ENCODE measurements around the gene STYXL2.

Gene STYXL2

DNA sequence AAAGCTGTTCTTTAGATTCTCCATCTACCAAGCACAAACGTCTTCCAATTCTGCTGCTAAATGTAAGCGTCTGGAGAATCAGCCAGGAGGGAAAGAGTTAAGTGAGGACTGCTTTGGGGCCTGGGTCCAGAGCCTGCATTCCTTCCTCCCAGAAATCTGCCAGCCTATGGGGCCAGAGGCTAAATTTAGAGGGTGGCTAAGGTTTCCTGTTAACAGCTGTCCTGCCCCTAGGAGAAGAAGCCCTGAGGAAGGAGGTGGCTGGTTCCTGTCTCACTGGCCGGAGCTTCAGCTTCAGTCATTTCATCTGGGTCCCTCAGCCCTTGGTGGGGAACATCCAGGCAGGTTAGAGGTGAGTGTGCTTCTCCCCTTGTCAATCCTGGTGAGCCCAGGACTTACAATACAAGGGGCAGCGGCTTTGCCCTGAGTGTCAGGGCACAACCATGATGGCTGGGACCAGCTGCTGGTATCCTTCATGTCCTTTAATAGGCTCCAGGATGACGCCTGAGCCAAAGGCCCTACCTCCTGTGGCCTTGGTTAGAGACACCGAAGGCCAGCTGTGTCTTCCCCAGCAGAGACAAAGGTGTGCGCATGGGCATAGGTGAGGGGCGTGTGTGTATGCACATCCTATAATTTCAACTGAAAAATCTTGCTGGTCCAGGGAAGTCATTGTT lies at the start of gene STYXL2:
Gene STYXL2, plus strand, starts transcription at position 230 of the 671 bp plus-strand sequence. CDS start 775 bp downstream, outside the sequence.
- DNase-seq (ENCODE audit: low read depth in 2 of 2), result no peak

DNA sequence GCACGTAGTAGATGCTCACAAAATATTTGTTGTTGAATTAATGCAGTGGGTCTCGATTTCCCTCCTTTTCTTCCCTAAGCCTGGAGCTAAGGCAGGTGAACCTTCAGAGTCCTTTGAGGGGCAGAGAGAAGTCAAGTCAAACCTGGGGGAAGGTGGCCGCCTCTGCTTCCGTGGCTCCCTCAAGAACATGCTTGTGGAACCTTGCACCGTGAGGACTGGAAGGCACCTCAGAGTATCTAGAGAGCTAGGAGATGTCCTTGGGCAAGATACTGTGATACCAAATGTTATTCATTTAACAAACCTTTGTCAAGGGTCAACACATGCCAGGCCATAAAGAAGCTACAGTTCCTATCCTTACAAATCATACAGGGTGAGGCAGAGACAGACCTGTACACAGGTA lies 42.0 kb upstream of the STYXL2 start:
- no peak for DNase-seq (ENCODE audit: low read depth in 2 of 2)

DNA sequence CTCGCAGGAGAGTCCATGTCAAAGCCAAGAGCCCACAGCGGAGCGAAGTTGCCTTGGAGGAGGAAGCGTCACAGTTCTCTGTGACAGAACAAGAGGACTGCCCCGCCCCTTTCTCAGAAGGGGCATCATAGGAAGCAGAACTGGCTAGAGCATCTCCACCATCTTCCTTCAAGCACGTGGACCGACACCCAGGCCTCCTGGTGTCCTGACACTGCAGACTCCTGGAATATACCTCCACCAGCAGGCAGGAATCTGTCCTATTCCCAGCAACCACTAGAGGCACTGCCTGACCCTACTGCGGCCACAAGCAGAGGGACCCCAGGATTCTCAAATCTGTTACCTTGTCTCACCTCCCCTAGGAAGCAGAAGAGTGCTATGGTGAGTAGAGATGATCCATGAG lies 41.5 kb upstream of the STYXL2 start:
- no peak for DNase-seq (ENCODE audit: low read depth in 2 of 2)

DNA sequence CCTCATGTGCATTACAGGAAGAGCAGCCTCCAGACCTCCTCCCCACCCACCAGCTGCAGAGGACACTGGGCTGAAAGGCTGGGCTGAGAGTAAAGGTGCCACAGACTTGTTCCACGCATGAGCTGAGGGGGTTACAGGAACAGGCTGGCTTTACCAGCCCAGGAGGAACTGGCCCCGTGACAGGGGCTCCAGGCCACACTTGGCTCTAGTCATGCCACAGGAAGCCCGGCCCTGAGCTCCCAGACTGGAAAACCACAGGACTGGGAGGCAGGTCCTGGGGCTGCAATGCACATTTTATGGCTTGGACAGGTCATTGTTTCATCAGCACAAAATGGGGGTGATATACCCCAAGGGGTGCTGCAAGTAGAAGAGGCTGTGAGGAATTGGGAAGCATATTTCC lies 39.3 kb upstream of the STYXL2 start:
- no peak for DNase-seq (ENCODE audit: low read depth in 2 of 2)

DNA sequence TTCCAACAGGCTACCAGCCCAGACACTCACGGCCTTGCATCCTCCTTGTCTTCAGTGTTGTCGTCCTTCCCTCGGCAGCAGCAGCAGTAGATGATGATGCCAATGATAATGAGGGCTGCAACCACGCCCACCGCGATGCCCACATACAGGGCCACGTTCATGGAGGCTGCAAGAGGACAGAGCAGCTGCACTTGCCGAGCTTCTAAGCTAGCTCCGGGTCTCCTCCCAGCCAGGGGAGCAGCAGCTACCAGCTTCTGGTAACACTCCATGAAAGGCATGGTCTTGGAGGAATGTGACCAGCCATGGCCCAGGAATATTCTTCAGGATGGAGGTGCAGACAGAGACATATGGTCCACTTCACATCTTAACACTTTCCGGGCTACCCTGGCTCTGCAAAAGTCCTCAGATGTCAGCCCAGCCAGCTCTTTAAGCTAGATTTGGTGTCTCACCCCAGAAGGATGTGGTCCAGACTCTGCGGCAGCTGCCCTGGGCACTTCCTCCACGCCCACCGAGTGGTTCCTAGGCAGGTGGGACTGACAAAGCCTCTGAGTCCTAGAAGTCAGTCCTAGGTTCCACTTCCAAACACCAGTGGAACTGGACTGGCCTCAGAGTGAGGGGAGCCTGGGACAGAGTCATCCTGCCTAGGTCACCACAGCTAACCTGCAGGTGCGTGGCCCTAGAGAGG lies 38.8 kb upstream of the STYXL2 start:
- no peak for DNase-seq (ENCODE audit: low read depth in 2 of 2)

DNA sequence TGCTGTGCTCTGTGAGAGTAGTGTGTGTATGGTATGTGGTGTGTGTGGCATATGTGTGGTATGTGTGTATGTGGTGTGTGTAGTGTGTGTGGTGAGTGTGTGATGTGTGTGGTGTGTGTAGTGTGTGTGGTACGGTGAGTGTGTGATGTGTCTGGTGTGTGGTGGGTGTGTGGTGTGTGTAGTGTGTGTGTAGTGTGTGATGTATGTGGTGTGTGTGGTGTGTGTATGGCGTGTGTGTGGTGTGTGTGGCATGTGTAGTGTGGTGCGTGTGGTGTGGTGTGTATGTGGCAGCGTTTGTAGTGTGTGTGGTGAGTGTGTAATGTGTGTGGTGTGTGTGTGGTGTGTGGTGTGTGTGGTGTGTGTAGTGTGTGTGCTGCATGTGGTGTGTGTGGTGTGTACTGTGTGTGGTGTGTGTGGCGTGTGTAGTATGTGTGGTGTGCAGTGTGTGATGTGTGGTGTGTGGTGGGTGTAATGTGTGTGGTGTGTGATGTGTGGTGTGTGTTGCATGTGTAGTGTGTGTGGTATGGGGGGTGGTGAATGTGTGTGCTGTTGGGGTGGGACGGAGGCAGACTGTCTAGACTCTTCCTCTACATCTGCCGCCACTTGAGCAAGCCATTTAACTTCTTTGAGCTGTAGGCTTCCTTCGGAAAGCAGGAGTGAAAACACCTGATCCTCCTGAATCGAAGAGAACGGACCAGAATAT lies 37.2 kb upstream of the STYXL2 start:
- DNase-seq (ENCODE audit: low read depth in 2 of 2), result no peak

DNA sequence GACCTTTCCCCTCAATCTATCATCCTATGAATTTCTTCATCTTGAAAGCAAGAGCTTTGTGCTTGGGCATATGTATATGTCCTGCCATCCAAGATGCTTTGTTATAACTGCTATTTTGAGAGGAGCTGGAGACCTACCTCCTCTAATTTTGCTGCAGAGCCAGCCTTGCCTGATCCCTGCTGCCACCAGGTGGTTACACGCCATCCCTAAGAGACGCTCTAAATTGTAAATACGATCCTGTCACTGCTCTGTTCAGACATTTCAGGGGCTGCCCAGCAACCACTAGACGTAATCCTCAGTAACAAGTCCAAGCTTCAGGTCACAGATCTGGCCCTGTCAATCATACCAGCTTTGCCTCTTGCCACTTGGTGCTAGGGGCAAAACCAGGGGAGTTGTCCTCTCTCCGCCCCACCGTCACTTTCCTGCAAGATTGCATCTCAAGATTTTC lies 36.6 kb upstream of the STYXL2 start:
- peak in 1 of 2 donors; percentile 12 for DNase-seq (ENCODE audit: low read depth in 2 of 2)

DNA sequence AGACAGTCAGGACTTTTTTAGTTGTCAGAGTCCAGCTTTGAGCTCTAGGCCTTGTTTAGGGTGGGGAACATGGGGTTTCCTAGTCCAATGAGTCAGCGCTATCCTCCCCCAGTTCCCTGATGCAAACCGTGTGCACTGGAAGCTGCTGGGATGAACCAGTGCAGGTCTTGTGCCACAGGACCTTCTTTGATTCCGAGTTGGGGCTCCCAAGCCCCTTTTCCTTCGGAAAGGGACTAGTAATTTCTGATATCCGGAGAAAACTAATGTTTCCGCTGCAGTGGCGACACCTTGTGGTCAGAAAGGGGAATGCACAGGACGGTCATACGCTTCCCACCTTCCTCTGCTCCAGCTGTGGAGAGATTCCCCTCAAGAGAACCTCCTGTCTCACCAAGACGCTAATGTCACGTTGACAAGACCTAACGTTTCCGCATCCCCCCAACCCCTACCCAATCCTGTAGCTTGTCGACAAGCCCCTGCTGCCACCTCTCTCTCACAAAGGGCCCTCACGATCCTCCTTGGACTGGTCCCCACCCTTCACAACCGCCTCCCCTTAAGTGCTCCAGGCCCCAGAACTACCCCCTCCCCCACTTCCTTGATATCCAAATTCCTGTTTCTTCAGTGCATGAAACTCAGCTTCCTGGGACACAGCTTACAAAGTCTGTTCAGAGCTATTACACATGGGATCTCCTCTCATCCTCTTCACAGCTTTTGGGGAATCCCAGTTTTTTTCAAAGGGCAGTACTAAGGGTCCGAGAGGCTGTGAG lies 34.6 kb upstream of the STYXL2 start:
- DNase-seq (ENCODE audit: low read depth in 2 of 2), result peak; percentile 49 to 62

DNA sequence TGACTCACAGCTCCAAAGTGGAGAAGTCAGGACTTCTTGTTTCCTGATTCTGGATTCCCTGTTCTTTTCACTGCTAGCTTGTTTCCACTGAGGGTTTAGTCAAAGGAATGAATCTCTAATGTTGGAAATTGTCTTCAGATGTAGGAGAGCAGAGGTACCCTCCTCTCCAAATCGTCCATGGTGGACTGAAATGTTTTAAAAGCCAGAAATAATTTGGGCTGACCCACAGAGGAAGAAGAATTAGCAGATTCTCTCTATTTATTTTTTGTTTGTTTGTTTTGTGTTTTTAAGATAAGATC lies 34.1 kb upstream of the STYXL2 start:
- no peak for DNase-seq (ENCODE audit: low read depth in 2 of 2)

DNA sequence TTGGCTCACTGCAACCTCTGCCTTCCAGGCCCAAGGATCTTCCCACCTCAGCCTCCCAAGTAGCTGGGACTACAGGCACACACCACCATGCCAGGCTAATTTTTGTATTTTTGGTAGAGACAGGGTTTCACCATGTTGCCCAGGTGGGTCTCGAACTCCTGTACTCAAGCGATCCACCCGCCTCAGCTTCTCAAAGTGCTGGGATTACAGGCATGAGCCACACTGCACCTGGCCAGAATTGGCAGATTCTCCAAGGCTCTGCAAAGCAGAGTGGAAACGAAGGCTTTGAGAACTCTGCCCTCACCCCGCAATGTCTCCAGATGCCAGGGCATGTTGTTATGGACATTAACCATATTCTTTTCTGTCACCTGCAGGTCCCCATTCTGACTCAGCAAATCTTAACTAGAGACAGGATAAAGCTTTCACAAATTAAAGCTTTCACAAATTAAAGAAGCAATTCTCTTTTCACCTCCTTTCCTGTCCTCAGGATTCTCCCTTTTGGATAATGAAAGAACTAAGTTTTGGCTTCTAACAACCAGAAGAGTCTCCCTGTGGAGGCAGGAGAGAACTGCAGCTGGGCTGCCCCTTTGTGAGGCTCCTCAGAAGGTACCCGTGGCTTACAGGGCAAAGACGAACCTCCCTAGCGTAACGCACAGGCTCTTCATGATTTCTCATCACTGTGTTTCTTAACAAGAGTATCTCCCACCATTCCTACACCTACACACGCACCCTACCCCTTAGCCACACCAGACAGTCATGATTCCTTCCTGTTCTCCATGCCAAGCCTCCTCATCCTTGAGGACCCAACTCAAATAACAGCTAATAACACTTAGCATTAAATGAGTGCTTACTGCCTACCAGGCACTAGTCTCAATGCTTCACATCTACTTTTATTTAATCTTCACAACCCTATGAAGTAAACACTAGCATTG lies 33.5 kb upstream of the STYXL2 start:
- DNase-seq (ENCODE audit: low read depth in 2 of 2), result no peak

DNA sequence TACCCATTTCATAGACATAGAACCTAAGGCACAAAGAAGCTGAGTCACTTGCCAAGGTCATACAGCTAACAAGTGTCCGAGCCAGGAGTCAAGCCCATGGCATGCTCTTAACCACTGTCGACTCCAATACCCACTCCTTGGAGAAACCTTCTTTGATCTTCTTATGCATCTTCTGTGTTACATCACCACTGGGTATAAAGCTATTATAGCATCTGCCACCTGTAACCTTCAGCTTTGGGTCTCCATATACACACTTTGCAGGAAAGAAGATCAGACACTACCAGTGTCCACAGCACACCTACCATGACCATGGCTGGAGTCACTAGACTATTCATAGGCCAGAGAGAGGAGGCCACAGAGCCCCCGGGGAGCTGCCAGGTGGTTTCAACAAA lies 32.8 kb upstream of the STYXL2 start:
- DNase-seq (ENCODE audit: low read depth in 2 of 2), result no peak

DNA sequence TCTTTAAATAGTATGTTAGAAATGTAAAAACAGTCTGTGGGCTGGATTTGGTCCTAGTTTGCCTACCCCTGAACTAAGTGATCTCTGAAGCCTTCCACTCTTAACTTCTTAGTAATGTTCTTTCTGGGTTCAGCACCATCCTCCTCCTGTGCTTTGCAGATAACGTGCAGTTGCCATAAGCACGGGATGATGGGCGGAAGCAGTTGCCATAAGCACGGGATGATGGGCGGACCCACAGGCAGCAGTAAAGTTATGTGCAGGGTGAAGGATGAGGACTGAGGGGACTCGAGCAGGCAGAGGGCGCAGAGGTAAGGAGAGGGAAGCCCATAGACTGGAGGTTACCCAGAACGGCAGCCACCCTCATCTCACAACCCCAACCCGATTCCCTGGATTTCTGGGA lies 29.3 kb upstream of the STYXL2 start:
- no peak for DNase-seq (ENCODE audit: low read depth in 2 of 2)

DNA sequence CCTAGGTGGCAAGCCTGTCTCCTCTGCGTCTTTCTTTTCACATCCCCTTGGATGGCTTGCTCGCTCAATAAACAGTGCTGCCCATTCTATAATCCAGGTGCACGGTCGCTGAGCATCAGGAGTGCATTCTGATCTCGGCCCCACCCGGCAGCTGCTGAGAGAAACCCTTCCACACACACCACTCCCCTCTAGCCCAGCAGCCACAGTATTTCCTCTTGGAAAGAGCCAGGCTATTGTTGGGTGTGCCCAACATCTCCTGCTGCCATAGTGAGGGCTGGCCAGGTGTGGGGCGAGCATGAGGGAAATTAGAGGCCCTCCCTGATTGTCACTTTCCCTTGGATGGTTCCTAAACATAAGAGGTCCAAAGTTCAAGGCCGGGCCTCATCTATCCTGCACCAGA lies 28.4 kb upstream of the STYXL2 start:
- no peak for DNase-seq (ENCODE audit: low read depth in 2 of 2)

DNA sequence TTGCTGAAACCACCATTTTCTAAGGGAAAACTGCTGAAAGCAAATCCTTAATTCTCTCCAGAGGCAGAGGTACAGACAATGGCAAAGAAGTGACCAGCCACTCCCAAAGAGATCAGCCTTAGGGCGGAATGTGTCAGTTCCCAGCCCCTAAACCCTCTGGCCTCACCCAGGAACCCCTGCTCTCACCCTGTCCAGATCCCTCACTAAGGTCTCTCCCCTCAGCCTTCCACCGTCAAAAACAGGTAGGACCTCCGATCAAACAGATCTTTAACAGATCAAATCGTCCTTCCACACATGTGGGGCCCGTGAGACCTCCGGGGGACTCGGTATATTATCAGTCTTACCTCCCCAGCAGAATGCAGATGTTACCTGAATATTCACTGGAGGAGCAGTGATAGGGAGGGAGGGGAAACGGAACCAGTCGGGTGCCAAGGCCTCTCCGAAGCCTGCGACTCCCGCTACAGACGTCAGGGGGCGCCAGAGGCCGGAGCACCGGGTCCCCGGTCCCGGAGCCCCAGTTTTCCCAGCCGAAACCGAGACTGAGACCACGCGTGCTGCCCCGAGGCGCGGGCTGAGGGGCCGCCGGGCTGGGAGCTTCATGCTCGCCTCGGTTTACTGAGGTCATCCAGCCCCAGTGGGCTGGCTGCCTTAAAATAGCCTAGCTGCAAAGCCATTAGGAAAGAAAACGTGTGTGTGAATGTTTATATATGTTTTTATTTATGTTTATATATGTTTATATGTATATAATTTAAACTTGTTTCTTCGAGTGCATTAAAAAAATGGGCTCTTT lies 27.3 kb upstream of the STYXL2 start:
- DNase-seq (ENCODE audit: low read depth in 2 of 2), result peak; percentile 75 to 80

DNA sequence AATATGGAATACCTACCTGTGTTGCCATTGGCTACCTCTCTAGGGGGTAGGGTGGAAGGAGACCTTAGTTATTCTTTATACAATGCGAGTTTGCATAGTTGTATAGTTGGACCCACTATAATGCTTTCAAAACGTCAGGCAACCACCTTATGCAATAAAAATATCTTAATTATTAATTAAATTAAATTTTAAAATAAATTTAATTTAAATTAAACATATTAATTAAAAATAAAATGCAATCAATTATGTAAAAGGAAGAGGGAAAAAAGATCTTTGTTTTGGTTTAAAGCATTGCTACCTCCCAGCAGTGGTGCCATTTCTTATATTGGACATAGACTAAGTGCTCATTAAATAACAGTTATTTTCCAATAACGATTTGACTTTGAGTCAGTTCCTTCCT lies 26.0 kb upstream of the STYXL2 start:
- no peak for DNase-seq (ENCODE audit: low read depth in 2 of 2)

DNA sequence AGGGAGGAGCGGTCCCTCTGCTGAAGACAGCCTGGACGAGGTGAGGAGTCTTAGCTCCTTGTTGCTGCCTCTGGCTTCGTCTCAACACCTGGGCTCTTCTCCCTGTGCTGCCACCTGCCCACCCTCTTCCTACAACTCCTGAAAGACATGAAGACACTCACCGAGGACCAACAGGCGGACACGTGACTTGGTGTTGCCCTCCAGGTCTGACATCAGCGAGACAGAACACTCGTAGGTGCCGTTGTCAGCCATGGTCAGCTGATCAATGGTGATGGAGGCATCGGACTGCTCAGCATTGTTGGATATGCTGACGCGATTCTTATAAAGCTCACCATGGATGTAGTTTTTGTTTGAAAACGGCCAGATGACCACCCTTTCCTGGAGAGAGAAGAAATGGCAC lies 25.1 kb upstream of the STYXL2 start:
- no peak for DNase-seq (ENCODE audit: low read depth in 2 of 2)

DNA sequence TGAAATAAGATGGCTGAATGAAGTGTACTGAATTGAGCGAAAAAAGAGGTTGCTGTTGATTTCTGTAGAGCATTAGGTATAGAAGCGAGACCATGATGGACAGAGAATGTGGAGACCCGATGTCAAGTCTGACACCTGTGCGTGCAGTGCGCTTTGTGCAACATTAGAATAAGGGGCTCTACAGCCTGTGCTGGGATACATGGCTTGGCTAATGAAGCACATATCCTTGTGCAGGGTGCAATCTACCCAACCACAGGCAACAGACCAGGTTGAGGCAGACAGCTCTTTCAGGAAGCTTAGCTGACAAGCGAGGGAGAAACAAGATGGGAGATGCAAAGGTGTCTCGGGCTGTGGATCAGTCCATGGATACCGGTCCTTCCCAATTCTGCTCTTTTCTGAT lies 22.6 kb upstream of the STYXL2 start:
- no peak for DNase-seq (ENCODE audit: low read depth in 2 of 2)

DNA sequence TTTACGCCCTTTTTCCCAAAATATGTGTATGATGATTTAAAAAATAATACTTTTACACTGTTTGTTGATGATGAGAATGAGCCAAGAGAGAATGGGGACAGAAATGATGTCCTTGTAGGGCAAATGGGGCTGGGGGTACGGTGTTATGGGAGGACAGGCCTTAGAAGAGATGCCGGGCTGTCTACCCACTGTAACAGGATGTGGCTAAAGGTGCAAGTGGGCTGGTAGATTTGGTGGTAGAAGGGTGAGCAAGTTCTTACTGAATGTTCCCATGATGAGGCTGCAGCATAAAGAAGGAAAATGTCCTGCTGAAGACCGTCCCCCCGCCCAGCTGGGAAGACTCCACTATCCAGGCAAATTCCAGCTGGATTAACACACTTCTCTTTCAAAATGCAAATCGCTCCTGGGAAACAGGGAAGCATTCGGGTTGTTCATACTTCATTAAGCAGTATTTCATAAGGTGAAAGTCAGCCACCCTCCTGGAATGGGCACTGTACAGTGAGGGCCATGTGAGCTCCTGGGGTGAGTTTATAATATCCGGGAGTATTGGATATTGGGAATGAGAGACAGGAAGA lies 17.7 kb upstream of the STYXL2 start:
- DNase-seq (ENCODE audit: low read depth in 2 of 2), result no peak

DNA sequence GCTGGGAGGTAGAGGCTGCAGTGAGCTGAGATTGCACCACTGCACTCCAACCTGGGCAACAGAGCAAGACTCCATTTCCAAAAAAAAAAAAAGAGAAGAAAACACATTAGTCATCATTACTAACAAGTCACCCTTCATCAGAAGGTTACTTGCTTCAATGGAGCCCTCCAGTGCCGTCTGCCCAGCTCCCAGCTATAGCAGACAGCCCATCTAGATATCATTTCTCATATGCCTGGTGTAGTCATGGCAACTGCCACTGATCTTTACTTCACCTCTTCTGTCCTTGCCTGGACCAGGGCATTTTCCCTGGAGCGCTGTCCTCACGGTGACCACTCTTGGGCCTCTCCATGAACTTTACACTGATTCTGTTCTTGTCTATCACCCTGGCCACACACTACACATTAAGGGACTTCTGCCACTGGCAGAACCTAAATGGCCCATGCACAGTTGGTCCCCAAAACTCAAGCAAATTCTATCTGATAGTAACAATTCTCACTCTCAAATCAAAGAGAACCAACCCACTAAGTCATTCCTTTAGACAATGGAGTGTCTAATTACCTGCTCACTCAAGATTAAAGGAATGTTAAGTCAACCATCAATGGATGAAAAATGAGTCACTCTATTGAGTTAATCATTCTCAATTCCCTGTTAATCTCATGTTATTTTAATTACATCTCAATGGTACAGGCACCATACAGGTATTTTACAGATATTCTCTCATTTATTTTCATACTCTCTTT lies 16.6 kb upstream of the STYXL2 start:
- no peak for DNase-seq (ENCODE audit: low read depth in 2 of 2)

DNA sequence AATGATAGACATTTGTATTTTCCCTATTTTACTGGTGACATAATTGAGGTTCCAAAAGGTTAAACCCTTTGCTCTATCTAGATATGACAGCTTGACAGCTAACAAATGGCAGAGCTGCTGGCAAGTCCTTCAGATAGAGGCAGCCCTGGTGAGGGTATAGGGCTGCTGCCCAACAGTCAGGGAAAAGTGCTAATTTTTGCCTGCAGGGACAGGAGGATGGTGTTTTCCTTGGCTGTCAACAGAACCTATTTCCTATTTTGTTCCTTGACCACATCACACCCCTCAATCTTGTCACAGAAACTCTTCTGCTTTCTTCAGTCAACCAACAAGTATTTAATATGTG lies 16.0 kb upstream of the STYXL2 start:
- no peak for DNase-seq (ENCODE audit: low read depth in 2 of 2)

Data from stimulated activated CD8-positive, alpha-beta memory T cell treated with anti-CD3 and anti-CD28 coated beads, Interleukin-2, amount 100 ng/mL, for 48 hours (primary cell).